SKM-1 treated with dmso at 0.1 percent for 144 hours (cell line): Measurements from ENCODE around the gene LGALS1.

Experiments used
- DNase-seq: peaks from one replicate; lab custom pipeline; 2025; ENCODE audit not compliant: unreplicated experiment; lab: John Stamatoyannopoulos, UW

LGALS1 gene

GRCh38 chr22:37674951-37675929, at the start of gene LGALS1:
TSS of gene LGALS1 (plus strand) at chr22:37675636. CDS start at chr22:37675703, 67 bp downstream.
- DNase-seq: peak; percentile 60

- DNase-seq: no peak
These were observed 49.7 kb upstream of the LGALS1 start for GRCh38 chr22:37625737-37626136.

- no peak for DNase-seq
These were observed 49.3 kb upstream of the LGALS1 start for GRCh38 chr22:37626144-37626543.

- no peak for DNase-seq
These were observed 48.8 kb upstream of the LGALS1 start for GRCh38 chr22:37626556-37627075.

- DNase-seq: no peak
These were observed 48.3 kb upstream of the LGALS1 start for GRCh38 chr22:37627121-37627520.

- no peak for DNase-seq
These were observed 47.9 kb upstream of the LGALS1 start for GRCh38 chr22:37627545-37627944.

- DNase-seq: no peak
These were observed 46.6 kb upstream of the LGALS1 start for GRCh38 chr22:37628830-37629229.

GRCh38 chr22:37629928-37630327, 45.5 kb upstream of the LGALS1 start:
- DNase-seq: no peak

- DNase-seq: no peak
These were observed 44.5 kb upstream of the LGALS1 start for GRCh38 chr22:37630839-37631435.

GRCh38 chr22:37631448-37632173, 43.8 kb upstream of the LGALS1 start:
- no peak for DNase-seq

GRCh38 chr22:37632174-37633088, 43.0 kb upstream of the LGALS1 start:
- no peak for DNase-seq

GRCh38 chr22:37633089-37633624, 42.3 kb upstream of the LGALS1 start:
- DNase-seq: no peak

GRCh38 chr22:37633625-37634416, 41.6 kb upstream of the LGALS1 start:
- peak; percentile 94 for DNase-seq

GRCh38 chr22:37634417-37634924, 41.0 kb upstream of the LGALS1 start:
- no peak for DNase-seq

- no peak for DNase-seq
These were observed 40.3 kb upstream of the LGALS1 start for GRCh38 chr22:37635157-37635556.

- peak; percentile 75 for DNase-seq
These were observed 39.1 kb upstream of the LGALS1 start for GRCh38 chr22:37636186-37636948.

- no peak for DNase-seq
These were observed 38.5 kb upstream of the LGALS1 start for GRCh38 chr22:37636949-37637273.

- no peak for DNase-seq
These were observed 36.9 kb upstream of the LGALS1 start for GRCh38 chr22:37638391-37639069.
